Immature natural killer cell (primary cell): Measurements from ENCODE around the gene LPCAT2. TPM values are rescaled to one million over a fixed set of nuclear protein-coding genes. Genes with fewer than 3 reads are reported as not detected.

ENCODE experiments used
- DNase-seq, 3 donors: peaks; one replicate each; pipeline ENCODE4 v3.0.0; 2022; ENCODE audit warnings: mixed read lengths in 1 of 3
- H3K27ac Mint-ChIP-seq, 6 donors: one replicate each; pipeline ENCODE4 v1.8.0; 2020; ENCODE audit warnings: mixed read lengths in 6 of 6, mild to moderate bottlenecking in 5 of 6, inconsistent platforms in 4 of 6, moderate library complexity in 3 of 6
- H3K27me3 Mint-ChIP-seq, 3 donors: one replicate each; pipeline ENCODE4 v1.8.0; 2020 to 2021; ENCODE audit warnings: low read depth in 3 of 3, mild to moderate bottlenecking in 3 of 3, mixed read lengths in 3 of 3, moderate library complexity in 3 of 3, inconsistent platforms in 1 of 3
- H3K36me3 Mint-ChIP-seq, 3 donors: one replicate each; pipeline ENCODE4 v1.8.0; 2020; ENCODE audit warnings: mixed read lengths in 3 of 3, inconsistent platforms in 2 of 3, mild to moderate bottlenecking in 2 of 3
- H3K4me1 Mint-ChIP-seq, 2 donors: one replicate each; pipeline ENCODE4 v1.8.0; 2020; ENCODE audit warnings: inconsistent platforms in 2 of 2, mild to moderate bottlenecking in 2 of 2, mixed read lengths in 2 of 2, moderate library complexity in 1 of 2
- H3K4me3 Mint-ChIP-seq, 5 donors: one replicate each; pipeline ENCODE4 v1.8.0; 2020; ENCODE audit warnings: mild to moderate bottlenecking in 5 of 5, mixed read lengths in 5 of 5, inconsistent platforms in 3 of 5, moderate library complexity in 3 of 5
- H3K9me3 Mint-ChIP-seq, 6 donors: one replicate each; pipeline ENCODE4 v1.8.0; 2020; ENCODE audit warnings: mild to moderate bottlenecking in 6 of 6, mixed read lengths in 6 of 6, inconsistent platforms in 4 of 6, moderate library complexity in 3 of 6
- polyA plus RNA-seq, 3 donors: library from polyadenylated mRNA; unstranded; fragments of 300-500 nt; fragmentation: Illumina TruSeq; gene quantifications; one replicate each; pipeline ENCODE4 v1.2.3, GENCODE V29; 2021

LPCAT2 gene
- polyA plus RNA-seq, 3 donors from 2014 or later, result 0.72 to 3.3 (median 2.6) TPM

DNA sequence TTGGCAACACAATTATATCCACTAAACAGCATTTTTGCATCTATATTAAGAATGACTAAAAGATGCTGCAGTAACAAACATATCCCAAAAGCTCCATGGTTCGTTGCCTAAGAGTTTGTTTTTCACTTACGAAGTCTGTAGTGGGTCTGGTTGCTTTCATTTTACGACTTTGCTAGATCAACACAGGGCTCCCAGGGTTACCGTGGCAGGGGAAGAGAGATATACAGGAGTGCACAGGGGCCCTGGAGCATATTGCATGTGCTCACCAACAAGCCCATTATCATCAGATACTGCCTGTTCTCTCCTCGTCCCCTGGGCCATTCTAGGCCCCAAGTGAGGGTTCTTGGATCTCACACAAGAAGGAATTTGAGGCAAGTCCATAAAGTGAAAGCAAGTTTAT, 33.0 kb upstream of the LPCAT2 start:
- Mint-ChIP-seq H3K4me3 (no peak overlapping the region), H3K27me3 (peaks cover 4 to 20% (median 5%) of the 10 kb centered on the region in 3 donors), H3K4me1 (no peaks in the 10 kb centered on the region), H3K27ac (no peak overlapping the region), H3K9me3 (no peaks in the 10 kb centered on the region), H3K36me3 (no peaks in the 10 kb centered on the region)
- no peak for DNase-seq

- Mint-ChIP-seq H3K4me1 (no peaks in the 10 kb centered on the region), H3K9me3 (no peaks in the 10 kb centered on the region), H3K27me3 (peaks cover 3 to 17% (median 5%) of the 10 kb centered on the region in 3 donors), H3K36me3 (no peaks in the 10 kb centered on the region), H3K27ac (no peak overlapping the region), H3K4me3 (no peak overlapping the region)
- no peak for DNase-seq
These were observed 32.0 kb upstream of the LPCAT2 start for GRCh38 chr16:55476625-55477533.

- no peak for DNase-seq
- H3K27ac Mint-ChIP-seq, result no peak overlapping the region
- no peaks in the 10 kb centered on the region for H3K36me3 Mint-ChIP-seq
- peaks cover 3 to 17% (median 5%) of the 10 kb centered on the region in 3 donors for H3K27me3 Mint-ChIP-seq
- H3K4me1 Mint-ChIP-seq, result no peaks in the 10 kb centered on the region
- no peak overlapping the region for H3K4me3 Mint-ChIP-seq
- no peaks in the 10 kb centered on the region for H3K9me3 Mint-ChIP-seq
These were observed 31.1 kb upstream of the LPCAT2 start for GRCh38 chr16:55477736-55478135.

DNA sequence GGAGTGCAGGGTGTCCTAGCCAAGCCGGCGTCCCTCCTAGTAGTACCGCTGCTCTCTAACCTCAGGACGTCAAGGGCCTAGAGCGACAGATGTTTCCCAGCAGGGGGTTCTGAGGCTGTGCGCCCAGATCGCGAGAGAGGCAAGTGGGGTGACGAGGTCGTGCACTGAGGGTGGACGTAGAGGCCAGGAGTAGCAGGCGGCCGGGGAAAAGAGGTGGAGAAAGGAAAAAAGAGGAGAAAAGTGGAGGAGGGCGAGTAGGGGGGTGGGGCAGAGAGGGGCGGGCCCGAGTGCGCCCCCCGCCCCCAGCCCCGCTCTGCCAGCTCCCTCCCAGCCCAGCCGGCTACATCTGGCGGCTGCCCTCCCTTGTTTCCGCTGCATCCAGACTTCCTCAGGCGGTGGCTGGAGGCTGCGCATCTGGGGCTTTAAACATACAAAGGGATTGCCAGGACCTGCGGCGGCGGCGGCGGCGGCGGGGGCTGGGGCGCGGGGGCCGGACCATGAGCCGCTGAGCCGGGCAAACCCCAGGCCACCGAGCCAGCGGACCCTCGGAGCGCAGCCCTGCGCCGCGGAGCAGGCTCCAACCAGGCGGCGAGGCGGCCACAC, 29.9 kb upstream of the LPCAT2 start, which contains the start of gene MMP2:
Gene MMP2 (plus strand): TSS at position 372 of the 603 bp plus-strand sequence. CDS start 282 bp downstream, outside the sequence.
- Mint-ChIP-seq H3K4me3 (no peak within 1 kb of the TSS), H3K27me3 (peaks cover 4 to 17% (median 5%) of the 10 kb centered on the region in 3 donors), H3K9me3 (no peaks in the 10 kb centered on the region), H3K36me3 (no peaks in the 10 kb centered on the region), H3K4me1 (no peaks in the 10 kb centered on the region), H3K27ac (no peak within 1 kb of the TSS)
- no peak for DNase-seq

GRCh38 chr16:55479430-55480140, 29.3 kb upstream of the LPCAT2 start:
- no peaks in the 10 kb centered on the region for H3K4me1 Mint-ChIP-seq
- DNase-seq, result no peak
- no peak overlapping the region for H3K27ac Mint-ChIP-seq
- H3K27me3 Mint-ChIP-seq, result peaks cover 5 to 13% (median 7%) of the 10 kb centered on the region in 3 donors
- no peaks in the 10 kb centered on the region for H3K36me3 Mint-ChIP-seq
- H3K4me3 Mint-ChIP-seq, result no peak overlapping the region
- no peaks in the 10 kb centered on the region for H3K9me3 Mint-ChIP-seq

- Mint-ChIP-seq H3K4me3 (no peak overlapping the region), H3K27ac (no peak overlapping the region), H3K36me3 (no peaks in the 10 kb centered on the region), H3K27me3 (peaks cover 7 to 13% (median 7%) of the 10 kb centered on the region in 3 donors), H3K9me3 (no peaks in the 10 kb centered on the region), H3K4me1 (no peaks in the 10 kb centered on the region)
- DNase-seq, result no peak
These were observed 28.6 kb upstream of the LPCAT2 start for GRCh38 chr16:55480228-55480655.

DNA sequence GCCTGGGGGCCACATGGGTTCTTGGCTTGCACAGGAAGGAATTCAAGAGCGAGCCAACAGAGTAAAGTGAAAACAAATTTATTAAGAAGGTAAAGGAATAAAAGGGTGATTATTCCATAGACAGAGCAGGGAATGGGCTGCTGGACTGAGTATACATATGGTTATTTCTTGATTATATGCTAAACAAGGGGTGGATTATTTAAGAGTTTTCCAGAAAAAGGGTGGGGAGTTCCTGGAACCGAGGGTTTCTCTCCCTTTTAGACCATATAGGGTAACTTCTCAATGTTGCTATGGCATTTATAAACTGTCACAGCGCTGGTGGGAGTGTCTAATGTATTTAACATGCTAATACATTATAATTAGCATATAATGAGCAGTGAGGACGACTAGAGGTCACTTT, 27.8 kb upstream of the LPCAT2 start:
- no peaks in the 10 kb centered on the region for H3K4me1 Mint-ChIP-seq
- DNase-seq, result no peak
- no peaks in the 10 kb centered on the region for H3K9me3 Mint-ChIP-seq
- H3K36me3 Mint-ChIP-seq, result no peaks in the 10 kb centered on the region
- H3K27ac Mint-ChIP-seq, result no peak overlapping the region
- H3K27me3 Mint-ChIP-seq, result peaks cover 7 to 13% (median 7%) of the 10 kb centered on the region in 3 donors
- H3K4me3 Mint-ChIP-seq, result no peak overlapping the region

- H3K9me3 Mint-ChIP-seq, result no peaks in the 10 kb centered on the region
- H3K4me3 Mint-ChIP-seq, result no peak overlapping the region
- H3K4me1 Mint-ChIP-seq, result no peaks in the 10 kb centered on the region
- no peak for DNase-seq
- no peak overlapping the region for H3K27ac Mint-ChIP-seq
- peaks cover 7 to 13% (median 7%) of the 10 kb centered on the region in 3 donors for H3K27me3 Mint-ChIP-seq
- no peaks in the 10 kb centered on the region for H3K36me3 Mint-ChIP-seq
These were observed 26.8 kb upstream of the LPCAT2 start for GRCh38 chr16:55482056-55482455.

GRCh38 chr16:55487048-55487803, 21.6 kb upstream of the LPCAT2 start:
- peaks cover 1 to 4% (median 3%) of the 10 kb centered on the region in 3 donors for H3K27me3 Mint-ChIP-seq
- no peaks in the 10 kb centered on the region for H3K9me3 Mint-ChIP-seq
- DNase-seq, result no peak
- H3K4me3 Mint-ChIP-seq, result no peak overlapping the region
- H3K4me1 Mint-ChIP-seq, result no peaks in the 10 kb centered on the region
- H3K36me3 Mint-ChIP-seq, result no peaks in the 10 kb centered on the region
- H3K27ac Mint-ChIP-seq, result no peak overlapping the region

- no peak overlapping the region for H3K4me3 Mint-ChIP-seq
- peaks cover 1 to 5% (median 4%) of the 10 kb centered on the region in 3 donors for H3K27me3 Mint-ChIP-seq
- no peaks in the 10 kb centered on the region for H3K4me1 Mint-ChIP-seq
- DNase-seq, result no peak
- no peaks in the 10 kb centered on the region for H3K9me3 Mint-ChIP-seq
- no peaks in the 10 kb centered on the region for H3K36me3 Mint-ChIP-seq
- H3K27ac Mint-ChIP-seq, result no peak overlapping the region
These were observed 20.6 kb upstream of the LPCAT2 start for GRCh38 chr16:55488306-55488705.

- no peaks in the 10 kb centered on the region for H3K4me1 Mint-ChIP-seq
- no peaks in the 10 kb centered on the region for H3K9me3 Mint-ChIP-seq
- no peaks in the 10 kb centered on the region for H3K36me3 Mint-ChIP-seq
- H3K27me3 Mint-ChIP-seq, result peaks cover 1 to 5% (median 2%) of the 10 kb centered on the region in 3 donors
- DNase-seq, result no peak
- no peak overlapping the region for H3K4me3 Mint-ChIP-seq
- H3K27ac Mint-ChIP-seq, result no peak overlapping the region
These were observed 19.5 kb upstream of the LPCAT2 start for GRCh38 chr16:55489119-55489955.

DNA sequence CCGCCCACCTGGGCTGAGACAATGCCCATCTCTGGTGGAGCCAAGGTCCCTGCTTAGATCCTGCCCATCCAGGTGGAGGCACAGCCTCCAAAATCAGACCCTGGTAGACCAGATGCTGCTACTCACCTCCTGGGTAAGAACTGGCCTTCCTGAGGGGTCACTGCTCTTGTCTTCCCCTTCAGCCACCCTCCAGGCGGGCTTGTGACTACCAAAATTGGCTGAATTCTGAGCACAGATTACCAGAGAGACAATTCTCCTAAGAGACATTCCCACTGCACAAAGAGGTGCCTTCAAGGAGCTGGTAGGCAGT, 19.0 kb upstream of the LPCAT2 start:
- Mint-ChIP-seq H3K27me3 (peaks cover 0 to 5% (median 0%) of the 10 kb centered on the region in 3 donors), H3K9me3 (no peaks in the 10 kb centered on the region), H3K4me1 (no peaks in the 10 kb centered on the region), H3K27ac (no peak overlapping the region), H3K36me3 (no peaks in the 10 kb centered on the region), H3K4me3 (no peak overlapping the region)
- DNase-seq, result no peak

GRCh38 chr16:55490301-55490700, 18.6 kb upstream of the LPCAT2 start:
- H3K27me3 Mint-ChIP-seq, result peaks cover 0 to 5% (median 0%) of the 10 kb centered on the region in 3 donors
- H3K4me3 Mint-ChIP-seq, result no peak overlapping the region
- H3K9me3 Mint-ChIP-seq, result no peaks in the 10 kb centered on the region
- H3K27ac Mint-ChIP-seq, result no peak overlapping the region
- H3K36me3 Mint-ChIP-seq, result no peaks in the 10 kb centered on the region
- DNase-seq, result no peak
- H3K4me1 Mint-ChIP-seq, result no peaks in the 10 kb centered on the region
